ENCODE data around the gene MST1. TPM values are rescaled to one million over a fixed set of nuclear protein-coding genes. Genes with fewer than 3 reads are reported as not detected.
"Not testable (repeated sequence)": the region's sequence is repeated elsewhere in the genome, so short reads cannot be mapped to it uniquely, and the experiment has no call there.

MST1 gene
- total and polyA plus RNA-seq, 4 experiments from 2014 or later: 0.94 to 10.2 (median 6.3) TPM; not detected in 1

DNA sequence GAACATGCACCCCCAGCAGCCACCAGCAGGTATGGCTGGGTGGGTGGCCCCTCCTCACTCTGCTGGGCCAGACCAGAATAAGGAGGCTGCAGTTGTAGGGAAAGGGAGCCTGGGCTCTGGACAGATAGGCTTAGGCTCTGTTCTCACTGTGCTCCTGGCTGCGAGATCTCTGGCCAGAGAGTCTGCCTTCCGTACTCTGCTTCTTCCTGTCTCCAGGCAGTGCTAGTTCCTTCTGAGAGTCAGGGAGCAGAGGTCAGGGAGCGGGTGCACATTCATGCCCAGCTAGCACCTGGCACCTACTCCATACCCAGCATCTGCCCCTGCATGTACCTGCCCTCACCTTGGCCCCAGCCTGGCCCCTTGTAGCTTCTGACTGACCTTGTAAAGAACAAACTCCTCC is 2.2 kb upstream of the MST1 start:
- Mint-ChIP-seq H3K4me3 (peak overlapping the region in 5 of 8 donors; percentile 20 to 95 (median 56)), H3K27ac (peak overlapping the region in 2 of 7 donors; percentile 65 to 71), H3K4me1 (peaks cover 16 to 52% (median 35%) of the 10 kb centered on the region in 4 donors)
- DNase-seq; H3K27me3 Mint-ChIP-seq; H3K4me3 ChIP-seq (ENCODE audit: low read length in 2 of 2); H3K36me3 Mint-ChIP-seq; H3K36me3 ChIP-seq (ENCODE audit: insufficient read depth, low read length); H3K9me3 Mint-ChIP-seq; H3K9me3 ChIP-seq (ENCODE audit: control insufficient read depth in 1 of 2, low read length in 2 of 2); H3K27ac ChIP-seq (ENCODE audit: low read depth, low read length); H3K27me3 ChIP-seq (ENCODE audit: insufficient read depth, low read length); CTCF ChIA-PET (ENCODE audit: partially characterized antibody); POLR2A ChIA-PET (ENCODE audit: partially characterized antibody); intact Hi-C loops (cut with micrococcal nuclease): not testable (repeated sequence)
- H3K4me1 ChIP-seq (ENCODE audit: insufficient read depth, low read length): peaks cover 27% of the 10 kb centered on the region

GRCh38 chr3:49690856-49691255 is 1.6 kb upstream of the MST1 start:
- H3K36me3 ChIP-seq (ENCODE audit: insufficient read depth, low read length): not testable (repeated sequence)

GRCh38 chr3:49689908-49690624 is 792 bp upstream of the MST1 start:
- H3K36me3 ChIP-seq (ENCODE audit: insufficient read depth, low read length); H3K27me3 ChIP-seq (ENCODE audit: insufficient read depth, low read length); H3K27me3 Mint-ChIP-seq; DNase-seq; H3K36me3 Mint-ChIP-seq; H3K9me3 Mint-ChIP-seq; H3K9me3 ChIP-seq (ENCODE audit: control insufficient read depth in 1 of 2, low read length in 2 of 2); CTCF ChIA-PET (ENCODE audit: partially characterized antibody): not testable (repeated sequence)
- intact Hi-C loops (cut with micrococcal nuclease): loop anchor here (1.0 to 2.0 kb wide), 2 partner anchors 16 to 29 kb away; partner anchors contain the start of genes AMIGO3 and APEH
- Histone ChIP-seq H3K4me1 (ENCODE audit: insufficient read depth, low read length) (peaks cover 27% of the 10 kb centered on the region), H3K4me3 (ENCODE audit: low read length in 2 of 2) (peak overlapping the region; percentile 91 to 98), H3K27ac (ENCODE audit: low read depth, low read length) (peak overlapping the region; percentile 72)
- H3K4me1 Mint-ChIP-seq: peaks cover 16 to 52% (median 37%) of the 10 kb centered on the region in 4 donors
- H3K4me3 Mint-ChIP-seq: peak overlapping the region; percentile 90 to 99 (median 96)
- POLR2A ChIA-PET (ENCODE audit: partially characterized antibody): interaction anchor here (1.0 to 1.8 kb wide), 4 partner anchors 10 to 150 kb away, joined by 3 to 5 read pairs (median 4); no protein-coding TSS in a partner anchor
- peak overlapping the region; percentile 93 to 98 (median 97) for H3K27ac Mint-ChIP-seq

More at GRCh38 chr3:49690856-49691255, 1.6 kb upstream of the MST1 start:
- H3K4me3 ChIP-seq (ENCODE audit: low read length in 2 of 2); H3K9me3 ChIP-seq (ENCODE audit: control insufficient read depth in 1 of 2, low read length in 2 of 2); POLR2A ChIA-PET (ENCODE audit: partially characterized antibody); DNase-seq; intact Hi-C loops (cut with micrococcal nuclease); CTCF ChIA-PET (ENCODE audit: partially characterized antibody); H3K36me3 Mint-ChIP-seq; H3K9me3 Mint-ChIP-seq; H3K27ac ChIP-seq (ENCODE audit: low read depth, low read length); H3K27me3 ChIP-seq (ENCODE audit: insufficient read depth, low read length); H3K27me3 Mint-ChIP-seq: not testable (repeated sequence)
- Mint-ChIP-seq H3K27ac (peak overlapping the region in 4 of 7 donors; percentile 29 to 96 (median 48)), H3K4me3 (peak overlapping the region; percentile 90 to 99 (median 96)), H3K4me1 (peaks cover 16 to 52% (median 35%) of the 10 kb centered on the region in 4 donors)
- H3K4me1 ChIP-seq (ENCODE audit: insufficient read depth, low read length): peaks cover 27% of the 10 kb centered on the region

GRCh38 chr3:49688338-49689045 is 782 bp downstream of the MST1 start:
- H3K27ac Mint-ChIP-seq: peak overlapping the region; percentile 93 to 98 (median 97)
- intact Hi-C loops (cut with micrococcal nuclease): loop anchor here (1.0 to 2.0 kb wide), 2 partner anchors 14 to 30 kb away; partner anchors contain the start of genes AMIGO3 and APEH
- H3K27me3 Mint-ChIP-seq; CTCF ChIA-PET (ENCODE audit: partially characterized antibody); DNase-seq; H3K36me3 ChIP-seq (ENCODE audit: insufficient read depth, low read length); H3K27me3 ChIP-seq (ENCODE audit: insufficient read depth, low read length); H3K9me3 ChIP-seq (ENCODE audit: control insufficient read depth in 1 of 2, low read length in 2 of 2); H3K9me3 Mint-ChIP-seq: not testable (repeated sequence)
- H3K4me3 Mint-ChIP-seq: peak overlapping the region; percentile 90 to 99 (median 96)
- POLR2A ChIA-PET (ENCODE audit: partially characterized antibody): interaction anchor here (1.2 to 1.8 kb wide), 4 partner anchors 9 to 149 kb away, joined by 3 to 5 read pairs (median 4); no protein-coding TSS in a partner anchor
- peaks cover 14 to 47% (median 30%) of the 10 kb centered on the region in 4 donors for H3K4me1 Mint-ChIP-seq
- Histone ChIP-seq H3K4me1 (ENCODE audit: insufficient read depth, low read length) (peaks cover 27% of the 10 kb centered on the region), H3K27ac (ENCODE audit: low read depth, low read length) (peak overlapping the region; percentile 72), H3K4me3 (ENCODE audit: low read length in 2 of 2) (peak overlapping the region; percentile 91 to 98)
- peaks cover 0 to 15% of the 10 kb centered on the region in 2 donors for H3K36me3 Mint-ChIP-seq

GRCh38 chr3:49687424-49687795 is 1.9 kb downstream of the MST1 start:
- Mint-ChIP-seq H3K4me3 (peak overlapping the region; percentile 26 to 98 (median 61)), H3K27ac (peak overlapping the region in 1 of 7 donors; percentile 32)

GRCh38 chr3:49686769-49687423 is 2.4 kb downstream of the MST1 start:
- Mint-ChIP-seq H3K4me3 (peak overlapping the region in 7 of 8 donors; percentile 45 to 98 (median 64)), H3K27ac (peak overlapping the region in 3 of 7 donors; percentile 32 to 53 (median 46)), H3K4me1 (peaks cover 14 to 40% (median 26%) of the 10 kb centered on the region in 4 donors), H3K36me3 (peaks cover 0 to 27% of the 10 kb centered on the region in 2 donors)
- POLR2A ChIA-PET (ENCODE audit: partially characterized antibody); CTCF ChIA-PET (ENCODE audit: partially characterized antibody); H3K9me3 Mint-ChIP-seq; H3K4me3 ChIP-seq (ENCODE audit: low read length in 2 of 2); H3K9me3 ChIP-seq (ENCODE audit: control insufficient read depth in 1 of 2, low read length in 2 of 2); H3K27ac ChIP-seq (ENCODE audit: low read depth, low read length); H3K27me3 Mint-ChIP-seq; H3K27me3 ChIP-seq (ENCODE audit: insufficient read depth, low read length); intact Hi-C loops (cut with micrococcal nuclease): not testable (repeated sequence)
- peaks cover 27% of the 10 kb centered on the region for H3K4me1 ChIP-seq (ENCODE audit: insufficient read depth, low read length)
- H3K36me3 ChIP-seq (ENCODE audit: insufficient read depth, low read length): peaks cover 20% of the 10 kb centered on the region
- peak; percentile 16 to 60 (median 22) for DNase-seq

More at GRCh38 chr3:49687424-49687795, 1.9 kb downstream of the MST1 start:
- H3K27me3 ChIP-seq (ENCODE audit: insufficient read depth, low read length); H3K27ac ChIP-seq (ENCODE audit: low read depth, low read length); intact Hi-C loops (cut with micrococcal nuclease); CTCF ChIA-PET (ENCODE audit: partially characterized antibody); H3K27me3 Mint-ChIP-seq; H3K9me3 Mint-ChIP-seq; DNase-seq; H3K4me3 ChIP-seq (ENCODE audit: low read length in 2 of 2); H3K9me3 ChIP-seq (ENCODE audit: control insufficient read depth in 1 of 2, low read length in 2 of 2): not testable (repeated sequence)
- Histone ChIP-seq H3K36me3 (ENCODE audit: insufficient read depth, low read length) (peaks cover 15% of the 10 kb centered on the region), H3K4me1 (ENCODE audit: insufficient read depth, low read length) (peaks cover 27% of the 10 kb centered on the region)
- Mint-ChIP-seq H3K36me3 (peaks cover 0 to 26% of the 10 kb centered on the region in 2 donors), H3K4me1 (peaks cover 14 to 43% (median 26%) of the 10 kb centered on the region in 4 donors)
- POLR2A ChIA-PET (ENCODE audit: partially characterized antibody): interaction anchor here (1.2 kb wide), 1 partner anchor 9 kb away, joined by 3 read pairs; no protein-coding TSS in a partner anchor
